ENCODE data around the gene CFAP299. TPM values are rescaled to one million over a fixed set of nuclear protein-coding genes. Genes with fewer than 3 reads are reported as not detected.

CFAP299 gene
- total RNA-seq, 6 experiments from 2014 or later: not detected

DNA sequence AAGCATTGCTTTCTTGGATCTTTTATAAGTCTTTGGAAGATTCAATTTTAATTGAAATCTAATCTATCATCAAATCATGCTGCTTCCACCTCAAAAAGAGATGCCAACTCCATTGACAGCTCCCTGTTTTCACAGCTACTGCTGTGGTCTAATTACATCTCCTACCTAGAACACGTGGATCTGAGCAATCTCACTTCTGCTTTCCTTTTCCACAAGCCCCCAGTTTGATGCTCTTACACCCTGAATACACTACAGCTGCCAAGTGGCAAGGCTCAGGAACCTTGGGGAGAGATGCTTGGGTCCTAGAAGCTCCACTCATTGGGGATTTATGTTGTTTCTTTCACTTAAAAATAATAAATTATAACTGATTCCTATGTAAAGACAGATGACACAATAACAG lies 172.0 kb downstream of the CFAP299 start:
- no peaks in the 10 kb centered on the region for H3K4me1 ChIP-seq
- 22% methylated on average over 1 of the region's 1 CpG for WGBS (ENCODE audit: insufficient coverage, low coverage, low lambda C conversion rate, missing lambda C conversion rate)

DNA sequence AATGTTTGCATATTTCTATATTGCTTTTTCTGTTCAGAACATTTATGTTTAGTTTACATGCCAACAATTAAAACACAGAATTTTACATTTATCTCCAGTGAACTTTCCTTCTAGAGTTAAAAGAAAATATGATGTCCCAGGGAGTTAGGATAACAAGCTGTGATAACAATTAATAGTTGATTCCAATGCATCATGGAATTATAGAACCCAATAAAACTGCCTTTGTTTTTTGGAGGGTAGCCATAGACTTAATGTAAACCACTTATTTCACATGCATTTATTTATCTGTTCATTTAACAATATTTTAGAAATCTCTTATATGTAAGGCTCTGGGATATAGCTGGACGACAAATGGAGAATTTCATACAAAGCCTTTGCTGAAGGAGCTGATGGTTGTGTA lies 180.0 kb downstream of the CFAP299 start:
- Histone ChIP-seq H3K27ac (no peak overlapping the region), H3K4me1 (no peaks in the 10 kb centered on the region), H3K9me3 (no peaks in the 10 kb centered on the region), H3K27me3 (no peaks in the 10 kb centered on the region), H3K36me3 (no peaks in the 10 kb centered on the region), H3K4me3 (no peak overlapping the region)
- WGBS (ENCODE audit: insufficient coverage, low coverage, low lambda C conversion rate, missing lambda C conversion rate): 48% methylated on average over 1 of the region's 1 CpG
- intact Hi-C loops (cut with DNase I): no loop called here
- TF ChIP-seq, protein P1, sequence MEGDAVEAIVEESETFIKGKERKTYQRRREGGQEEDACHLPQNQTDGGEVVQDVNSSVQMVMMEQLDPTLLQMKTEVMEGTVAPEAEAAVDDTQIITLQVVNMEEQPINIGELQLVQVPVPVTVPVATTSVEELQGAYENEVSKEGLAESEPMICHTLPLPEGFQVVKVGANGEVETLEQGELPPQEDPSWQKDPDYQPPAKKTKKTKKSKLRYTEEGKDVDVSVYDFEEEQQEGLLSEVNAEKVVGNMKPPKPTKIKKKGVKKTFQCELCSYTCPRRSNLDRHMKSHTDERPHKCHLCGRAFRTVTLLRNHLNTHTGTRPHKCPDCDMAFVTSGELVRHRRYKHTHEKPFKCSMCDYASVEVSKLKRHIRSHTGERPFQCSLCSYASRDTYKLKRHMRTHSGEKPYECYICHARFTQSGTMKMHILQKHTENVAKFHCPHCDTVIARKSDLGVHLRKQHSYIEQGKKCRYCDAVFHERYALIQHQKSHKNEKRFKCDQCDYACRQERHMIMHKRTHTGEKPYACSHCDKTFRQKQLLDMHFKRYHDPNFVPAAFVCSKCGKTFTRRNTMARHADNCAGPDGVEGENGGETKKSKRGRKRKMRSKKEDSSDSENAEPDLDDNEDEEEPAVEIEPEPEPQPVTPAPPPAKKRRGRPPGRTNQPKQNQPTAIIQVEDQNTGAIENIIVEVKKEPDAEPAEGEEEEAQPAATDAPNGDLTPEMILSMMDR (IDR thresholded peaks at IDR 0.05): no peak
- TF ChIP-seq POLR2A (IDR thresholded peaks at IDR 0.05): no peak
- no peak for DNase-seq
- ATAC-seq: no peak

More for the DNA sequence above, 172.0 kb downstream of the CFAP299 start:
- H3K9me3 ChIP-seq: no peaks in the 10 kb centered on the region
- TF ChIP-seq POLR2A (IDR thresholded peaks at IDR 0.05): no peak
- TF ChIP-seq, protein P1 (IDR thresholded peaks at IDR 0.05): no peak
- no peak for ATAC-seq
- H3K27me3 ChIP-seq: no peaks in the 10 kb centered on the region
- intact Hi-C loops (cut with DNase I): no loop called here
- H3K4me3 ChIP-seq: no peak overlapping the region
- no peak for DNase-seq
- H3K27ac ChIP-seq: no peak overlapping the region
- H3K36me3 ChIP-seq: no peaks in the 10 kb centered on the region

DNA sequence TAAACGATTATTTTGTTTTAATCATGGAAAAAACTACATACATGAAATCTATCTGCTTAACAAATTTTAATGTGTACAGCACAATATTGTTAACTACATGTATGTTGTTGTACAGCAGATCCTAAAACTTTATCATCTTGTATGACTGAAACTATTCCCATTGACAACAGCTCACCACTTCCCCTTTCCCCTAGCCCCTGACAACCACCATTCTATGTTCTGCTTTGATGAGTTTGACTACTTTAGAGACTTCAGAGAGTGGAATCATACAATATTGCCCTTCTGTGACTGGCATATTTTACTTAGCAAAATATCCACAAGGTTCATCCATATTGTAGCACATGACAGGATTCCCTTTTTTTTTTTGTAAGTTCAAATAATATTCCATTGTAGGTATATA lies 185.9 kb downstream of the CFAP299 start:
- H3K4me1 ChIP-seq: no peaks in the 10 kb centered on the region
- 38% methylated on average over 1 of the region's 1 CpG for WGBS (ENCODE audit: insufficient coverage, low coverage, low lambda C conversion rate, missing lambda C conversion rate)
- intact Hi-C loops (cut with DNase I): no loop called here
- ATAC-seq (no peak), DNase-seq (no peak)
- H3K27me3 ChIP-seq: no peaks in the 10 kb centered on the region
- no peaks in the 10 kb centered on the region for H3K36me3 ChIP-seq
- TF ChIP-seq, protein P1 (IDR thresholded peaks at IDR 0.05): no peak
- no peak for TF ChIP-seq POLR2A (IDR thresholded peaks at IDR 0.05)
- H3K4me3 ChIP-seq: no peak overlapping the region
- H3K27ac ChIP-seq: no peak overlapping the region
- no peaks in the 10 kb centered on the region for H3K9me3 ChIP-seq

DNA sequence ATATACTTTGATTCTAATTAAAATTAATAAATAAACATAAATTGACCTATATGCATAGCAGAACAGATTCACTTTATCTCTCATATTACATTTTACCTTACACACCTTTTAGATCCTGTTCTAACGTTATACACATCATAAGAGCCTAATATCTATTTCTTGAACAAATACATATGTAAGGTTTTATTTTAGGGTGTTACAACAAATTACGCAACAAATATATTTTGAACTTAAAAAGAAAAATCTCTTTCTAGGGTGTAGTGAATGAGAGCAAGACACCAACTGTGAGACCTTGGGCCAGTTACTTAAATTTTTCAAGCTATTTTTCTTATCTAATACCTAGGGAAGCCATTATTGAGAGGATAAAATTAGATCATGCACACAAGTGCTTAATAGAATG lies 191.2 kb downstream of the CFAP299 start:
- Histone ChIP-seq H3K36me3 (no peaks in the 10 kb centered on the region), H3K9me3 (no peaks in the 10 kb centered on the region), H3K4me3 (no peak overlapping the region), H3K4me1 (no peaks in the 10 kb centered on the region), H3K27me3 (no peaks in the 10 kb centered on the region), H3K27ac (no peak overlapping the region)
- ATAC-seq (no peak), DNase-seq (no peak)
- intact Hi-C loops (cut with DNase I): no loop called here
- TF ChIP-seq POLR2A (IDR thresholded peaks at IDR 0.05): no peak
- TF ChIP-seq, protein P1 (IDR thresholded peaks at IDR 0.05): no peak
- 54% methylated on average over 2 of the region's 2 CpGs for WGBS (ENCODE audit: insufficient coverage, low coverage, low lambda C conversion rate, missing lambda C conversion rate)

DNA sequence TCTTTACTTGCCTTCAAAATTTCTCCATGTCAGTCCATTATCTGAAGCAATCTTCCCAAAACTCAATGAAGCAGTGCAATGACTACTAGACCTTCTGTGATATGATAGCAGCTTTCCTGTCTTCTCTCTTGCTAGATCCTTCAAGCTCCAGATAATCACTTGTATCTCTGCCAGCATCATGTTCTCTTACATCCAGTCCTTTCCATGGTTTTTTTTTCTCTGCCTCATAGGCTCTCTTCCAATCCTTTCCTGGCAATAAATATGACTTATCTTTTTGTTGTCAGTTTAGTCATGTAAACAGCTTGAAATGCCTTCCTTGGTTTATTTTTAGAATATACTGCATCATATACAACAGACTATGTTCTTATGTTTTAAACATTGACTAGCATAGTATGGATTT lies 193.5 kb downstream of the CFAP299 start:
- intact Hi-C loops (cut with DNase I): no loop called here
- Histone ChIP-seq H3K27me3 (no peaks in the 10 kb centered on the region), H3K36me3 (no peaks in the 10 kb centered on the region), H3K27ac (no peak overlapping the region), H3K4me3 (no peak overlapping the region), H3K4me1 (no peaks in the 10 kb centered on the region), H3K9me3 (no peaks in the 10 kb centered on the region)
- no peak for TF ChIP-seq POLR2A (IDR thresholded peaks at IDR 0.05)
- TF ChIP-seq, protein P1 (IDR thresholded peaks at IDR 0.05): no peak
- ATAC-seq (no peak), DNase-seq (no peak)

All from right lobe of liver (tissue), 6 donors.